Measurements from ENCODE around the gene DHRSX. TPM values are rescaled to one million over a fixed set of nuclear protein-coding genes. Genes with fewer than 3 reads are reported as not detected.
"Not testable (repeated sequence)": the region's sequence is repeated elsewhere in the genome, so short reads cannot be mapped to it uniquely, and the experiment has no call there.

The DHRSX gene
- total and polyA plus RNA-seq, 2 donors from 2014 or later, result 26.4 to 30.0 TPM

GRCh38 chrX:2479420-2479780 is 21.4 kb downstream of the DHRSX start:
- H3K9me3 ChIP-seq (ENCODE audit: control insufficient read depth in 2 of 3, insufficient read depth in 1 of 3, low read length in 3 of 3), result no peaks in the 10 kb centered on the region
- H3K4me3 ChIP-seq (ENCODE audit: low read length in 3 of 3), result no peak overlapping the region
- H3K9ac ChIP-seq (ENCODE audit: low read length in 3 of 3), result no peak overlapping the region
- no peak for TF ChIP-seq CTCF (IDR thresholded peaks at IDR 0.05; ENCODE audit: borderline replicate concordance, extremely low read depth, insufficient read depth)
- intact Hi-C loops (cut with DNase I), result no loop called here
- H3K4me1 ChIP-seq (ENCODE audit: control insufficient read depth in 2 of 3, insufficient read depth in 2 of 3, low read depth in 1 of 3, low read length in 3 of 3), result no peaks in the 10 kb centered on the region
- DNase-seq, result no peak
- H3K27me3 ChIP-seq (ENCODE audit: control insufficient read depth, insufficient read depth, low read length), result no peaks in the 10 kb centered on the region
- no peak for FAIRE-seq
- H3K27ac ChIP-seq (ENCODE audit: low read depth in 2 of 2, low read length in 2 of 2), result no peak overlapping the region
- H3K36me3 ChIP-seq (ENCODE audit: control insufficient read depth in 2 of 3, insufficient read depth in 3 of 3, low read length in 3 of 3), result no peaks in the 10 kb centered on the region

- DNase-seq (no peak), FAIRE-seq (no peak)
- no peaks in the 10 kb centered on the region for H3K36me3 ChIP-seq (ENCODE audit: control insufficient read depth in 2 of 3, insufficient read depth in 3 of 3, low read length in 3 of 3)
Measured at GRCh38 chrX:2478546-2479419, 22.0 kb downstream of the DHRSX start.

GRCh38 chrX:2477313-2477712 is 23.5 kb downstream of the DHRSX start:
- H3K4me3 ChIP-seq (ENCODE audit: low read length in 3 of 3); H3K9me3 ChIP-seq (ENCODE audit: control insufficient read depth in 2 of 3, insufficient read depth in 1 of 3, low read length in 3 of 3); H3K36me3 ChIP-seq (ENCODE audit: control insufficient read depth in 2 of 3, insufficient read depth in 3 of 3, low read length in 3 of 3); H3K9ac ChIP-seq (ENCODE audit: low read length in 3 of 3); H3K4me1 ChIP-seq (ENCODE audit: control insufficient read depth in 2 of 3, insufficient read depth in 2 of 3, low read depth in 1 of 3, low read length in 3 of 3); FAIRE-seq; intact Hi-C loops (cut with DNase I); DNase-seq; H3K27ac ChIP-seq (ENCODE audit: low read depth in 2 of 2, low read length in 2 of 2); H3K27me3 ChIP-seq (ENCODE audit: control insufficient read depth, insufficient read depth, low read length): not testable (repeated sequence)

More at GRCh38 chrX:2478546-2479419, 22.0 kb downstream of the DHRSX start:
- Histone ChIP-seq H3K9ac (ENCODE audit: low read length in 3 of 3) (no peak overlapping the region), H3K4me1 (ENCODE audit: control insufficient read depth in 2 of 3, insufficient read depth in 2 of 3, low read depth in 1 of 3, low read length in 3 of 3) (no peaks in the 10 kb centered on the region), H3K4me3 (ENCODE audit: low read length in 3 of 3) (no peak overlapping the region), H3K9me3 (ENCODE audit: control insufficient read depth in 2 of 3, insufficient read depth in 1 of 3, low read length in 3 of 3) (no peaks in the 10 kb centered on the region), H3K27me3 (ENCODE audit: control insufficient read depth, insufficient read depth, low read length) (no peaks in the 10 kb centered on the region), H3K27ac (ENCODE audit: low read depth in 2 of 2, low read length in 2 of 2) (no peak overlapping the region)
- TF ChIP-seq CTCF (IDR thresholded peaks at IDR 0.05; ENCODE audit: borderline replicate concordance, extremely low read depth, insufficient read depth), result no peak
- intact Hi-C loops (cut with DNase I), result no loop called here

- FAIRE-seq (no peak), DNase-seq (peak in 1 of 5 donors; percentile 34)
Measured at GRCh38 chrX:2474963-2475726, 25.6 kb downstream of the DHRSX start.

More at GRCh38 chrX:2474963-2475726, 25.6 kb downstream of the DHRSX start:
- intact Hi-C loops (cut with DNase I), result no loop called here
- H3K36me3 ChIP-seq (ENCODE audit: control insufficient read depth in 2 of 3, insufficient read depth in 3 of 3, low read length in 3 of 3), result no peaks in the 10 kb centered on the region
- H3K27ac ChIP-seq (ENCODE audit: low read depth in 2 of 2, low read length in 2 of 2), result no peak overlapping the region
- no peak overlapping the region for H3K9ac ChIP-seq (ENCODE audit: low read length in 3 of 3)
- H3K4me1 ChIP-seq (ENCODE audit: control insufficient read depth in 2 of 3, insufficient read depth in 2 of 3, low read depth in 1 of 3, low read length in 3 of 3), result no peaks in the 10 kb centered on the region
- TF ChIP-seq CTCF (IDR thresholded peaks at IDR 0.05; ENCODE audit: borderline replicate concordance, extremely low read depth, insufficient read depth), result no peak
- no peaks in the 10 kb centered on the region for H3K9me3 ChIP-seq (ENCODE audit: control insufficient read depth in 2 of 3, insufficient read depth in 1 of 3, low read length in 3 of 3)
- no peaks in the 10 kb centered on the region for H3K27me3 ChIP-seq (ENCODE audit: control insufficient read depth, insufficient read depth, low read length)
- H3K4me3 ChIP-seq (ENCODE audit: low read length in 3 of 3), result no peak overlapping the region
